Activated gamma-delta T cell treated with Interleukin-2 at 50 U/mL for 16 hours (primary cell): Measurements from ENCODE around the gene SLC35A5.
"Not testable (repeated sequence)": the region's sequence is repeated elsewhere in the genome, so short reads cannot be mapped to it uniquely, and the experiment has no call there.

ENCODE experiments used
- DNase-seq: peaks from one replicate; pipeline ENCODE4 v3.0.0-alpha.2; 2020

Gene SLC35A5, protein sequence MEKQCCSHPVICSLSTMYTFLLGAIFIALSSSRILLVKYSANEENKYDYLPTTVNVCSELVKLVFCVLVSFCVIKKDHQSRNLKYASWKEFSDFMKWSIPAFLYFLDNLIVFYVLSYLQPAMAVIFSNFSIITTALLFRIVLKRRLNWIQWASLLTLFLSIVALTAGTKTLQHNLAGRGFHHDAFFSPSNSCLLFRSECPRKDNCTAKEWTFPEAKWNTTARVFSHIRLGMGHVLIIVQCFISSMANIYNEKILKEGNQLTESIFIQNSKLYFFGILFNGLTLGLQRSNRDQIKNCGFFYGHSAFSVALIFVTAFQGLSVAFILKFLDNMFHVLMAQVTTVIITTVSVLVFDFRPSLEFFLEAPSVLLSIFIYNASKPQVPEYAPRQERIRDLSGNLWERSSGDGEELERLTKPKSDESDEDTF

GRCh38 chr3:112561734-112562529 lies at the start of gene SLC35A5, which contains the start of gene ATG3:
Gene SLC35A5 (plus strand): TSS chr3:112562045. CDS start chr3:112563404, 1,359 bp downstream.
Gene ATG3 (minus strand): TSS chr3:112561962. CDS start chr3:112561528, 434 bp downstream.
- peak; percentile 99 for DNase-seq

DNA sequence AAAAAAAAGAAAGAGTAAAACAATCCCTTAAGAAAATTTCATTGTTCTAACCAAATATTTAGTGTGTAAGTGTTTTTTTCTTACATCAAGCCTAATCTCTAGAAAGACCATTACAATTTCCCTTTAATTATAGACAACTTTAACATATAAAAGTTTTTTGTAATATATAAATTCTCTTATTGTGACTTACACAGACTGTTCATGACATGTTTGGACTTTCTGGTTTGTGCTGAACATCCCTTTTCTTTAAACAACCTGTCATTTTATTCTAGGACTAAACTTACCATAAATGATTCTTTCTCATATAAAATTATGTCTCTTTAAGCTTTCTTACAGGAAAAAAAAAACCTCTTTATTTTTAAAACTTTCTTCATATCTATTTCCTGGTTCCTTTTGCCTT lies 49.5 kb upstream of the SLC35A5 start:
- DNase-seq: no peak

- no peak for DNase-seq
Observed at GRCh38 chr3:112514527-112515128, 47.2 kb upstream of the SLC35A5 start.

DNA sequence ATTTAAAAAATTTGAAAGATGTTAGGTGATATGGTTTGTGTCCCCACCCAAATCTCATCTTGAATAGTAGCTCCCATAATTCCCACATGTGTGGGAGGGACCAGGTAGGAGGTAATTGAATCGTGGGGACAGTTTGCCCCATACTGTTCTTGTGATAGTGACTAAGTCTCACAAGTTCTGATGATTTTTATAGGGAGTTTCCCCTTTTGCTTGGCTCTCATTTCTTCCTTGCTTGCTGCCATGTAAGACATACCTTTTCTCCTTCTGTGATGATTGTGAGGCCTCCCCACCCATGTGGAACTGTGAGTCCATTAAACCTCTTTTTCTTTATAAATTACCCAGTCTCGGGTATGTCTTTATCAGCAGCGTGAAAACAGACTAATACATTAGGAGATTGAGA lies 42.9 kb upstream of the SLC35A5 start:
- not testable (repeated sequence) for DNase-seq

DNA sequence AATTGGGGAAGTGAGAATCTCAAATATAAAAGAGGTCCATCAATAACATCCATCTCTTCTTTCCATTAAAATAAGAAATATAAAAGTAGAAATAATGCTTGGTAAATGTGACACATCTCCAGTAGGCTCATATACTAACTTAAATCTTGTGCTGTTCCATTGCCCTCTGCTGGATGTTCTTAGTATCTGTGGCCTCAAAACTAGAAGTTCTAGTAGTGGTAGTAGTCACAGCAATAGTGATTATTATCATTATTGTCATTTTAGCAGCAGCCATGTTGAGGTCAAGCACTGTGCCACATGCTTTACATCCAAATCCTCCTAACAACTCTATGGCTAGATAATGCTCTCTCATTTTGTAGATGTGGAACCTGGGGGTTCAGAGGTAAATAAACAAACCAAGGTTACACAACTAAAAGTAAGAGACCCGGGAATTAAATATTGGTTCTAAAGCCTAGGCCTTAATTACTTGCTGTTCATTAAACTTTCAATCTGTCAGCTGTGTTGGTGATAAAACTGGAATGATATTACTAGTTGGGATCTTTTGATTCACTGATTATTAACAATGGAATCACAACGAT lies 42.3 kb upstream of the SLC35A5 start:
- DNase-seq: peak; percentile 21

- not testable (repeated sequence) for DNase-seq
Observed at GRCh38 chr3:112524127-112524526, 37.7 kb upstream of the SLC35A5 start.

DNA sequence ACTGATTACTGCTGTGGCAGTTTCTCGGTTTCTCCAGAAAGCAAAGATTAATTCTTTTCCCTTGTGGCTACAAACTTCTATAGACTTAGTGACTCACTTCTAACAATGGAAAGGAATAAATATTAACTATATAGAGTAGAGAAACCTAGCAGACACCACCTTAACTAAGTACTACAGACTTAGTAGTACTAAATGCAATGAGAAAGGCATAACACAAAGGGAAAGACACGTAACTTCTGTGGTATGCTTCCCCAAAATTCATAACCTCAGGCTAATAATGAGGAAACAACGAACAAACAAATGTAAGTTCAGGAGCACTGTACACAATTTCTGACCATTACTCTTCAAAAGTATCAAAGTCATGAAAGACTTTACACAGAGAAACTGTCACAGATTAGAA lies 31.3 kb upstream of the SLC35A5 start:
- DNase-seq: no peak

GRCh38 chr3:112531358-112531781 lies 30.5 kb upstream of the SLC35A5 start:
- DNase-seq: no peak

GRCh38 chr3:112539825-112540650 lies 21.8 kb upstream of the SLC35A5 start:
- DNase-seq: no peak

- no peak for DNase-seq
Observed at GRCh38 chr3:112546216-112546759, 15.6 kb upstream of the SLC35A5 start.

GRCh38 chr3:112550859-112551258 lies 11.0 kb upstream of the SLC35A5 start:
- DNase-seq: no peak

DNA sequence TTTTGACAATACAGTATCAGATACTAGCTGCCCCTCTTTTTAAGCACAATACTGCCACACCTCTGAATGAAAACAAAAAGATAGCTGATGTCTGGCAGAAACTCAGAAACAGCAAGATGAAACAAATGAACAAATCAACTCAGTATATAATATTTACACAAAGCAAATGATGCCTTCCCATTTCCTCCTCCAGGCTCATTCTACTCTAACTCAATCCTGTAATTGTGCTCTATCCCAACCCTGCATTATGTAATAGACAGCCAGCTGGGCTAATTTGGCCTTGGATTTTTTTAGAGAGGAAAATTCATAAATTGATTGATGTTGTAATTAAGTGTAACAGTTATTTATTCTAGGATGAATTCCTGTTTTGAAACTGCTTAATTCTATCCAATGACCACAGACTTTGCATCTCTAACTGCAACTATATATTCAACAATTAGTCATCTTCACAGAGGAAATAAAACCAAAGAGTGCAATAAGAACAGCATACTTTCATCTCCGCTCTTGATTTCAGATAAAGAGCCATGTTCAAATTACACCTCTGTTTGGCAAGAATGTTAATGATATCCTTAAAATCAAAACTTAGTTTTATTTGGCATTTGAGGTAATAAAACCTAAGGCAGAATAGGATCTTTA lies 6.2 kb upstream of the SLC35A5 start:
- no peak for DNase-seq

- DNase-seq: no peak
Observed at GRCh38 chr3:112557976-112558375, 3.9 kb upstream of the SLC35A5 start.

GRCh38 chr3:112560307-112560706 lies 1.5 kb upstream of the SLC35A5 start:
- no peak for DNase-seq

DNA sequence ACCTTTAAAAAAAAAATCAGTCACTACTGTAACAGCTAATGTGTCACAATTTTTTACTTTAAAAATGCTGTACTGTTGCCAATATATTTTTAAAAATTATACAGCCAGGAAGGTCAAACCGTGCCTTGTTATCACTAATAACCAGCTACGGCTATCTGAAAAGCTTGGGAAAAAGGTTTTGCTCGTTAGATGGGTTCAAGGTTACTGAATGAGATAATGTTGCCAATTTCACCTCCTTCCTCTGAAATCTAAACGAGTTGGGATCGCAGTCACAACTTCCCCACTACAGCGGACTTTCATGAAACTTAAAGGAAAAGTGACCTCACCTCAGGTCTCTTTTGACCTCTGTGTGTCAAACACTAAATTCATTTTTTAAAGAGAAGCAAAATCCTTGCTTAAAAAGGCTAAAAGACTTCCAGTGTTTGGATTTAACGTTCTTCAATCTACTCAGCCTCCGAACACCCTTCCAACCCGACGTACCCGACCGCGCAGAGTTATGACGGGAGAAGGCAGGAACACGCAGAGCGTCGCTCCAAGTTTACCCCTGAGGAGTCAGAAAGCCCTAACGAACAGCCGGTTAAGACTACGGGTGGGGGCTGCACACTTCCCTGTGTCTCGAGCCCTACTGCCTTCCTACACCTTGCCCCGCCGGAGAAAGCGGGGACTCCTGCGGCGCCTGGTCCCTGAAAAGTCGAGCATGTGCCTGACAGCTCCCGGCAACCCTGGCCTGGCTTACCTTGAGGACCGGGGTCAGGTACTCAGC lies 943 bp upstream of the SLC35A5 start:
- peak; percentile 35 for DNase-seq

- DNase-seq: no peak
Observed at GRCh38 chr3:112561484-112561733, 436 bp upstream of the SLC35A5 start.

GRCh38 chr3:112564247-112564939 lies 2.5 kb downstream of the SLC35A5 start:
- not testable (repeated sequence) for DNase-seq

DNA sequence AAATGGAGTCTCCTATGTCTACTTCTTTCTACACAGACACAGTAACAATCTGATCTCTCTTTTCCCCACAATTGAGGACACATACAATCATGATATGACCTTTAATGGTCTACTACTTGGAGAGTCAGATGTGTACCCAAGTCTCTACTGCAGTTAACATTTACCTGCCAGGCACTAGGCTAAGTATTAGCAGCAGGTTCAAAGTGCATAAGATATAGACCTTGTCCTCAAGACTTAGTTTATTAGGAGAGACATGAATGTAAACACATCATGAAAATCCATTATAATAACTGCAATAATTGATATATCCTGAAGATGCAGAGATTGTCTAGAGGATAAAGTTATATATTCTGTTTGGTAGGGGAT lies 3.1 kb downstream of the SLC35A5 start:
- DNase-seq: no peak

- DNase-seq: no peak
Observed at GRCh38 chr3:112568642-112569041, 6.8 kb downstream of the SLC35A5 start.

GRCh38 chr3:112569265-112569664 lies 7.4 kb downstream of the SLC35A5 start:
- DNase-seq: no peak
